ENCODE measurements around the gene CADM2. TPM values are rescaled to one million over a fixed set of nuclear protein-coding genes. Genes with fewer than 3 reads are reported as not detected.

CADM2 gene
- total RNA-seq, 1 experiment from 2014 or later: 10.9 TPM

- Histone ChIP-seq H3K56ac (ENCODE audit: insufficient read length, low read depth, low read length) (no peak overlapping the region), H4K91ac (ENCODE audit: insufficient read length, low read depth, low read length) (no peak overlapping the region), H4K20me1 (ENCODE audit: control insufficient read depth, insufficient read depth, insufficient read length) (no peaks in the 10 kb centered on the region), H2BK15ac (ENCODE audit: low read depth, low read length) (no peak overlapping the region), H3K4ac (ENCODE audit: low read depth, low read length) (no peak overlapping the region), H3K4me2 (ENCODE audit: insufficient read depth, insufficient read length, low read length) (no peak overlapping the region), H4K5ac (ENCODE audit: insufficient read length, low read depth, low read length) (no peak overlapping the region), H3K14ac (ENCODE audit: insufficient read depth, low read length) (no peak overlapping the region), H3K23me2 (ENCODE audit: insufficient read length, low read depth, low read length, poor library complexity, severe bottlenecking) (no peaks in the 10 kb centered on the region), H4K8ac (replicated peaks; ENCODE audit: insufficient read length, low read depth, low read length) (no peak overlapping the region), H3K4me1 (ENCODE audit: insufficient read depth, low read length) (no peaks in the 10 kb centered on the region), H3K9me3 (ENCODE audit: control insufficient read depth, low read depth, low read length) (no peaks in the 10 kb centered on the region), H2BK120ac (ENCODE audit: low read depth, low read length, poor library complexity, severe bottlenecking) (no peak overlapping the region), H3K18ac (ENCODE audit: insufficient read length, low read depth, low read length) (no peak overlapping the region), H3K79me1 (ENCODE audit: insufficient read depth, low read depth, low read length, poor library complexity, severe bottlenecking) (no peaks in the 10 kb centered on the region), H3T11ph (ENCODE audit: low read length) (no peak overlapping the region), H3K23ac (ENCODE audit: insufficient read length, low read depth, low read length) (no peak overlapping the region), H3K27ac (ENCODE audit: insufficient read length, low read depth, low read length) (no peak overlapping the region), H3K27me3 (ENCODE audit: insufficient read depth, low read length) (no peaks in the 10 kb centered on the region), H2BK5ac (ENCODE audit: insufficient read length, low read length) (no peak overlapping the region), H2BK20ac (ENCODE audit: low read depth, low read length, poor library complexity, severe bottlenecking) (no peak overlapping the region), H2BK12ac (ENCODE audit: insufficient read length, low read depth, low read length) (no peak overlapping the region), H2AK5ac (ENCODE audit: insufficient read length, low read length) (no peak overlapping the region), H2AFZ (ENCODE audit: low read length) (no peak overlapping the region), H3K9ac (ENCODE audit: extremely low read depth, insufficient read length, low read length) (no peak overlapping the region), H3K79me2 (ENCODE audit: insufficient read depth, low read length) (no peaks in the 10 kb centered on the region)
- no peaks in the 10 kb centered on the region for H3K9me3 Mint-ChIP-seq
- peak overlapping the region in 1 of 3 experiments; percentile 87; a peak in 2 of 7 replicates for H3K27ac Mint-ChIP-seq
- H3K36me3 Mint-ChIP-seq (ENCODE audit: insufficient read depth in 1 of 3, low read depth in 3 of 3): no peaks in the 10 kb centered on the region
- no peaks in the 10 kb centered on the region for H3K27me3 Mint-ChIP-seq (ENCODE audit: low read depth)
- WGBS (ENCODE audit: extremely low coverage, insufficient read length, low lambda C conversion rate): no CpG with 5 or more reads among the region's 3 CpGs
- TF ChIP-seq CTCF (conservative IDR thresholded peaks at IDR 0.05): no peak
- H3K4me3 Mint-ChIP-seq: no peak overlapping the region
- peaks cover 17 to 23% of the 10 kb centered on the region in 2 experiments for H3K4me1 Mint-ChIP-seq
- no peak for DNase-seq
Measured at GRCh38 chr3:85004147-85004546, 45.4 kb downstream of the CADM2 start.

Data from H9 (cell line).